Fibroblast of lung (primary cell): ENCODE data around the gene PDXK. TPM values are rescaled to one million over a fixed set of nuclear protein-coding genes. Genes with fewer than 3 reads are reported as not detected.

Source experiments
- DNase-seq, 2 donors: peaks; one replicate each; pipeline versions ENCODE4 v3.0.0 to v3.0.0-alpha.2; 2010; ENCODE audit warnings: low read depth in 2 of 2
- H2AFZ ChIP-seq: 2 replicates; pipeline ENCODE4 v1.5.1; 2012; ENCODE audit warnings: low read length, control low read depth, inconsistent platforms
- H3K27ac ChIP-seq: 2 replicates; pipeline ENCODE4 v1.5.1; 2011; ENCODE audit warnings: low read length, control low read depth; ENCODE audit not compliant: insufficient read depth
- H3K27me3 ChIP-seq: 2 replicates; pipeline ENCODE4 v1.5.1; 2011; ENCODE audit warnings: mild to moderate bottlenecking, low read length; ENCODE audit not compliant: control insufficient read depth, insufficient read depth
- H3K36me3 ChIP-seq: 2 replicates; pipeline ENCODE4 v1.5.1; 2011; ENCODE audit warnings: low read length; ENCODE audit not compliant: control insufficient read depth, insufficient read depth
- H3K4me1 ChIP-seq: 2 replicates; pipeline ENCODE4 v1.5.1; 2011; ENCODE audit warnings: low read length; ENCODE audit not compliant: control insufficient read depth, insufficient read depth; ENCODE audit errors: extremely low read depth
- H3K4me2 ChIP-seq: 2 replicates; pipeline ENCODE4 v1.5.1; 2011; ENCODE audit warnings: low read length, control low read depth; ENCODE audit not compliant: insufficient read depth; ENCODE audit errors: extremely low read depth
- H3K4me3 ChIP-seq, 4 experiments: fragments of 200-600 bp in 1 of 4; sonication (generic) in 1 of 4; replicated peaks in 1 of 4; 2 replicates each; pipeline ENCODE4 v1.5.1; 2011 to 2016; ENCODE audit warnings: low read length in 4 of 4, low read depth in 3 of 4, mild to moderate bottlenecking in 3 of 4, control low read depth in 2 of 4, inconsistent platforms in 1 of 4, mixed read lengths in 1 of 4; ENCODE audit not compliant: insufficient read depth in 1 of 4; ENCODE audit errors: control extremely low read depth in 1 of 4
- H3K79me2 ChIP-seq: 2 replicates; pipeline ENCODE4 v1.5.1; 2012; ENCODE audit warnings: mild to moderate bottlenecking, low read length, inconsistent platforms; ENCODE audit not compliant: control insufficient read depth, insufficient read depth
- H3K9ac ChIP-seq: 2 replicates; pipeline ENCODE4 v1.5.1; 2011; ENCODE audit warnings: mild to moderate bottlenecking, low read length, control low read depth; ENCODE audit not compliant: insufficient read depth
- H3K9me3 ChIP-seq: 2 replicates; pipeline ENCODE4 v1.5.1; 2012; ENCODE audit warnings: low read depth, low read length; ENCODE audit not compliant: control insufficient read depth, insufficient read depth
- H4K20me1 ChIP-seq: 2 replicates; pipeline ENCODE4 v1.5.1; 2011; ENCODE audit warnings: low read length; ENCODE audit not compliant: control insufficient read depth, insufficient read depth; ENCODE audit errors: extremely low read depth
- EZH2 ChIP-seq: IDR thresholded peaks from 2 replicates; pipeline ENCODE4 v1.5.1; 2012; ENCODE audit warnings: low read length, control low read depth, mild to moderate bottlenecking; ENCODE audit errors: missing control alignments
- polyA plus RNA-seq, 2 donors: library from polyadenylated mRNA; depleted of rRNA in 1 of 2; stranded (reverse) in 1 of 2; unstranded in 1 of 2; fragments of >200 nt; gene quantifications; 2 replicates each; pipeline ENCODE4 v1.2.1, GENCODE V29; 2011 to 2012; ENCODE audit warnings: missing spikeins in 1 of 2
- total RNA-seq: library from RNA; depleted of rRNA; stranded (reverse); fragments of >200 nt; gene quantifications from 2 replicates; pipeline ENCODE4 v1.2.1, GENCODE V29; 2014
- TF ChIP-seq, protein P1 (sequence below), 2 donors: IDR thresholded peaks in 1 of 2; conservative IDR thresholded peaks in 1 of 2; 1 replicate in 1 of 2; 2 replicates in 1 of 2; pipeline ENCODE4 v1.5.1; 2011 to 2012; ENCODE audit warnings: low read length in 2 of 2, control low read depth in 1 of 2, inconsistent platforms in 1 of 2, low read depth in 1 of 2, mild to moderate bottlenecking in 1 of 2

PDXK gene
- total and polyA plus RNA-seq, 2 donors (not counting 1 experiment from before 2014, with no cell fraction given): 47.4 to 146 TPM

DNA sequence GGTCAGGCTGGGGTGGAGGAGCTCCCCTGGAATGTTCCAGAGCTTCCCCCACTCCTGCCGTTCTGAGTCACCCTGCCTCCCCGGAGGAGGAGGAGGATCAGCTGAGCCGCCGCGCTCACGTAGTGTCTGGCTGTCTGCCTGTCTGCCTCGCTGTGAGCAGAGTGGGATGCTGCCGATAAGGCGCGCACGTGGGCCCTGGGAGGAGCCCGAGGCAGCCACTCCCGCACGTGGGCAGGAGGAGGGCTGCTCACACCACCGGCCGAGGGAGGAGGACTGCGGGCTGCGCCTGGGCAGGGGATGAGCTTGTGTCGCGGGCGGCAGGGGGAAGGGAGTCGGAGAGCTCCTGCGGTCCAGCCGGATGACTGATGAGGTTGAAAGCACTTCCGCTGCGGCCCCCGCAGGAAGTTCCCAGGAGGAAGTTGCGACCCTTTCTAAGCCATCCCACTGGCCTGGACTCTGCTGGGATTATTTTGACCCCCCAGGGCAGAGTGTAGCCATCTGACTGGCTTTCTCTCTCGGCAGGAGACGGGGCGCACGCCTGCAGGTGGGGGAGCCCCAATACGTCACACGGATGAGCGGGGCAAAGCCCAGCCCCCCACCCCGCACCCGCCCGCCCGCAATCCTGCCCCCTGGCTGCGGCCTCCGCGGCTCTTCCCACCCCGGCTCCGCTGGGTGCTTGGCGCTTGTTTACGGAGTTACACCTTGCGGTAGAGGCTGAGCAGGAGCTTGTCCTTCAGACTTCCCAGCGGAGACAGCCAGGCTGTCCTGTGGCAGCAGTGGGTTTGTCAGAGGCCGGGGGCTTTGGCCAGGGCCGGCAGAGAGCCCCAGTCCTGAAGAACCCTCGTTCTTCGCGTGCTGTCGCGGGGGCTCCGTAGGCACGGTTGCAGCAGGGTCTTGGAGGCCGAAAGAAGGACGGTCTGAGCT, 9.8 kb downstream of the PDXK start:
- Histone ChIP-seq H3K27ac (peak overlapping the region; percentile 83), H3K36me3 (peaks cover 2% of the 10 kb centered on the region), H3K27me3 (no peaks in the 10 kb centered on the region), H3K4me1 (peaks cover 36% of the 10 kb centered on the region), H4K20me1 (no peaks in the 10 kb centered on the region), H3K9me3 (no peaks in the 10 kb centered on the region), H3K4me2 (peak overlapping the region; percentile 88), H3K79me2 (peaks cover 48% of the 10 kb centered on the region), H3K4me3 (peak overlapping the region; percentile 61 to 62 (median 61)), H3K9ac (peak overlapping the region; percentile 67), H2AFZ (no peak overlapping the region)
- DNase-seq: peak; percentile 95 to 99
- no peak for TF ChIP-seq EZH2
- TF ChIP-seq, protein P1, sequence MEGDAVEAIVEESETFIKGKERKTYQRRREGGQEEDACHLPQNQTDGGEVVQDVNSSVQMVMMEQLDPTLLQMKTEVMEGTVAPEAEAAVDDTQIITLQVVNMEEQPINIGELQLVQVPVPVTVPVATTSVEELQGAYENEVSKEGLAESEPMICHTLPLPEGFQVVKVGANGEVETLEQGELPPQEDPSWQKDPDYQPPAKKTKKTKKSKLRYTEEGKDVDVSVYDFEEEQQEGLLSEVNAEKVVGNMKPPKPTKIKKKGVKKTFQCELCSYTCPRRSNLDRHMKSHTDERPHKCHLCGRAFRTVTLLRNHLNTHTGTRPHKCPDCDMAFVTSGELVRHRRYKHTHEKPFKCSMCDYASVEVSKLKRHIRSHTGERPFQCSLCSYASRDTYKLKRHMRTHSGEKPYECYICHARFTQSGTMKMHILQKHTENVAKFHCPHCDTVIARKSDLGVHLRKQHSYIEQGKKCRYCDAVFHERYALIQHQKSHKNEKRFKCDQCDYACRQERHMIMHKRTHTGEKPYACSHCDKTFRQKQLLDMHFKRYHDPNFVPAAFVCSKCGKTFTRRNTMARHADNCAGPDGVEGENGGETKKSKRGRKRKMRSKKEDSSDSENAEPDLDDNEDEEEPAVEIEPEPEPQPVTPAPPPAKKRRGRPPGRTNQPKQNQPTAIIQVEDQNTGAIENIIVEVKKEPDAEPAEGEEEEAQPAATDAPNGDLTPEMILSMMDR (conservative IDR thresholded peaks at IDR 0.05 in 1 of 2, IDR thresholded peaks at IDR 0.05 in 1 of 2; ENCODE audit: low read depth in 1 of 2, low read length in 2 of 2): peak in 1 of 2 donors; percentile 19

DNA sequence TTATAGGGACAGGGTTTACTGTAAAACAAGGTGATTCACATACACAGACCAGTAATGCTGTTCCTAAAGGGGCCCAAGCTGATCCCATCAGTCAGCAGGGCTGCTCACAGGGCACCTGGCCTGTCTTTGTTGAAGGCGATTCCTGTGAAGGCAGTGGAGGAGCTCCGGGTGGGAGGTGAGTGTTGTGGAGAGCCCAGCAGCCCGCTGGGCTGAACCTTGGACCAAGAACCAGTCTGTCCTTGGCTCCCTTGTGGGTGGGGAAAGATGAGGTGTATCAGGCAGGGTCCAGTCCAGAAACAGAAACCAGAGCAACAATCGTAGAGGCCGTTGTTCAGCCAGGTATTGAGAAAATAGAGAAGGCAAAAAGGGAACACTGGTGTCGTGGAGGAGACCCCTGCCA, 12.5 kb downstream of the PDXK start:
- no peak overlapping the region for H2AFZ ChIP-seq
- TF ChIP-seq, protein P1 (conservative IDR thresholded peaks at IDR 0.05 in 1 of 2, IDR thresholded peaks at IDR 0.05 in 1 of 2; ENCODE audit: low read depth in 1 of 2, low read length in 2 of 2): no peak
- TF ChIP-seq EZH2: no peak
- H4K20me1 ChIP-seq: no peaks in the 10 kb centered on the region
- no peak overlapping the region for H3K4me3 ChIP-seq
- no peaks in the 10 kb centered on the region for H3K27me3 ChIP-seq
- H3K27ac ChIP-seq: no peak overlapping the region
- no peaks in the 10 kb centered on the region for H3K9me3 ChIP-seq
- peak overlapping the region; percentile 62 for H3K4me2 ChIP-seq
- H3K4me1 ChIP-seq: peaks cover 40% of the 10 kb centered on the region
- peaks cover 47% of the 10 kb centered on the region for H3K79me2 ChIP-seq
- no peak overlapping the region for H3K9ac ChIP-seq
- H3K36me3 ChIP-seq: peaks cover 4% of the 10 kb centered on the region
- DNase-seq: no peak

DNA sequence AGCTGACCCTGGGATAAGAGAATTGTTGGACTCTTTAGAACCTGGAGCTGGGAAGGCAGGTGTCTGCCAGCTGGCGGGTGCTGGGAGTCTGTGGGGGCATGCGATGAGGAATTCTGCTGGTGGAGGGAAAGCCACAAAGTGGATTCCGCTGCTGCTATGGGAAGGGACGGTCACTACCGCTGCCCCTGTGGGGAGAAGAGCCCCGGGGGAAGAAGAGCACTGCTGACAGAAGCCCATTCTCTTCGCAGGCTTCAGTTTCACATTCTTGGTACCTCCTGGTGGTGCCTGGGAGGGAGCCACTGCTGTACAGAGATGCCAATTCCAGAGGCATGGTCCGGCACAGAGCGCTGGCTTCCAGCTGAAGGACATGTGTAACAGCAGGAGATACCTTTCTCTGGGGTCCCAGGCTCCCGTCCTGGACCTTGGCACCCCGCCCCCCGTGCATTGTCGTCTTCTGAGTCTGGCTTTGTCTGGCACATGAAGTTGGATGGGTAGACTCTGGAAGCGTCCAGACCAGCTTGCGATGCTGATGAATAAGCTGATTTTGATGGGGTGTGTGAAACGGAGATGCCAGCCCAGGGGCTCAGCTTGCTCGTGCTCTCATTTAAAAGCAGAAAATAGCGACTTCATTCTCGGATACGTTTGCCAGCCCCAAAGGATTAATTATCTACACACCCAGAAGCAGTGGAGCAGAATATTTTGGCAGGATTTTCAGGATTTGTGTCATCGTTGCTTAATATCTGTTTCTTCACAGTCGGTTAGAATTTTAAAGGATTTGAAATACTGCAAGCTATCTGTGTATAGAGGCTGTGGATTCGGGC, 13.2 kb downstream of the PDXK start:
- H3K4me2 ChIP-seq: peak overlapping the region; percentile 62
- H3K79me2 ChIP-seq: peaks cover 43% of the 10 kb centered on the region
- no peak overlapping the region for H2AFZ ChIP-seq
- no peak overlapping the region for H3K9ac ChIP-seq
- H3K9me3 ChIP-seq: no peaks in the 10 kb centered on the region
- DNase-seq: peak; percentile 66 to 77
- H3K36me3 ChIP-seq: peaks cover 6% of the 10 kb centered on the region
- TF ChIP-seq EZH2: no peak
- TF ChIP-seq, protein P1 (conservative IDR thresholded peaks at IDR 0.05 in 1 of 2, IDR thresholded peaks at IDR 0.05 in 1 of 2; ENCODE audit: low read depth in 1 of 2, low read length in 2 of 2): no peak
- no peaks in the 10 kb centered on the region for H4K20me1 ChIP-seq
- peaks cover 34% of the 10 kb centered on the region for H3K4me1 ChIP-seq
- H3K27me3 ChIP-seq: no peaks in the 10 kb centered on the region
- H3K27ac ChIP-seq: peak overlapping the region; percentile 6
- H3K4me3 ChIP-seq: no peak overlapping the region
